H9 (cell line): Measurements from ENCODE around the gene KIF3B. TPM values are rescaled to one million over a fixed set of nuclear protein-coding genes. Genes with fewer than 3 reads are reported as not detected.

ENCODE experiments used
- DNase-seq: peaks from one replicate; pipeline ENCODE4 v3.0.0-alpha.2; 2017
- H2AFZ ChIP-seq: one replicate; pipeline ENCODE4 v1.6.1; 2013; ENCODE audit warnings: mild to moderate bottlenecking, low read length, control low read depth, moderate library complexity
- H2AK5ac ChIP-seq: 2 replicates; pipeline ENCODE4 v1.6.1; 2013; ENCODE audit warnings: low read length, control low read depth, mixed read lengths; ENCODE audit not compliant: insufficient read length
- H2BK120ac ChIP-seq: one replicate; pipeline ENCODE4 v1.6.1; 2013; ENCODE audit warnings: low read depth, mild to moderate bottlenecking, low read length, control low read depth, inconsistent platforms; ENCODE audit not compliant: poor library complexity, severe bottlenecking
- H2BK12ac ChIP-seq: 2 replicates; pipeline ENCODE4 v1.6.1; 2013; ENCODE audit warnings: low read length, control low read depth, mixed read lengths, low read depth; ENCODE audit not compliant: insufficient read length
- H2BK15ac ChIP-seq: 2 replicates; pipeline ENCODE4 v1.6.1; 2013; ENCODE audit warnings: low read depth, low read length, control low read depth
- H2BK20ac ChIP-seq: one replicate; pipeline ENCODE4 v1.6.1; 2013; ENCODE audit warnings: low read depth, mild to moderate bottlenecking, low read length, control low read depth, inconsistent platforms; ENCODE audit not compliant: poor library complexity, severe bottlenecking
- H2BK5ac ChIP-seq: 2 replicates; pipeline ENCODE4 v1.6.1; 2013; ENCODE audit warnings: low read length, control low read depth, mixed read lengths; ENCODE audit not compliant: insufficient read length
- H3K14ac ChIP-seq: 2 replicates; pipeline ENCODE4 v1.6.1; 2013; ENCODE audit warnings: low read length, control low read depth; ENCODE audit not compliant: insufficient read depth
- H3K18ac ChIP-seq: 2 replicates; pipeline ENCODE4 v1.6.1; 2013; ENCODE audit warnings: low read depth, mild to moderate bottlenecking, mixed read lengths, low read length, control low read depth; ENCODE audit not compliant: insufficient read length
- H3K23ac ChIP-seq: 2 replicates; pipeline ENCODE4 v1.6.1; 2013; ENCODE audit warnings: low read length, control low read depth, mixed read lengths, low read depth; ENCODE audit not compliant: insufficient read length
- H3K23me2 ChIP-seq: 2 replicates; pipeline ENCODE4 v1.6.1; 2013; ENCODE audit warnings: low read depth, mild to moderate bottlenecking, mixed read lengths, low read length, control low read depth; ENCODE audit not compliant: insufficient read length, poor library complexity, severe bottlenecking
- H3K27ac ChIP-seq: 2 replicates; pipeline ENCODE4 v1.5.1; 2013; ENCODE audit warnings: low read length, control low read depth, mixed read lengths, low read depth; ENCODE audit not compliant: insufficient read length
- H3K27me3 ChIP-seq: 2 replicates; pipeline ENCODE4 v1.6.1; 2013; ENCODE audit warnings: low read length, control low read depth, inconsistent platforms; ENCODE audit not compliant: insufficient read depth
- H3K4ac ChIP-seq: 2 replicates; pipeline ENCODE4 v1.6.1; 2013; ENCODE audit warnings: low read depth, mild to moderate bottlenecking, control low read depth, inconsistent platforms, low read length, moderate library complexity
- H3K4me1 ChIP-seq: 2 replicates; pipeline ENCODE4 v1.6.1; 2013; ENCODE audit warnings: low read length, control low read depth, inconsistent platforms; ENCODE audit not compliant: insufficient read depth
- H3K4me2 ChIP-seq: 2 replicates; pipeline ENCODE4 v1.6.1; 2013; ENCODE audit warnings: low read length, control low read depth, mixed read lengths; ENCODE audit not compliant: insufficient read length, insufficient read depth
- H3K56ac ChIP-seq: 2 replicates; pipeline ENCODE4 v1.6.1; 2013; ENCODE audit warnings: low read depth, mild to moderate bottlenecking, mixed read lengths, low read length, control low read depth; ENCODE audit not compliant: insufficient read length
- H3K79me1 ChIP-seq: 2 replicates; pipeline ENCODE4 v1.6.1; 2013; ENCODE audit warnings: low read depth, mild to moderate bottlenecking, moderate library complexity, low read length, control low read depth, inconsistent platforms; ENCODE audit not compliant: insufficient read depth, poor library complexity, severe bottlenecking
- H3K79me2 ChIP-seq: 2 replicates; pipeline ENCODE4 v1.6.1; 2013; ENCODE audit warnings: low read length, control low read depth, inconsistent platforms; ENCODE audit not compliant: insufficient read depth
- H3K9ac ChIP-seq: 2 replicates; pipeline ENCODE4 v1.6.1; 2013; ENCODE audit warnings: low read length, control low read depth, mixed read lengths; ENCODE audit not compliant: insufficient read length; ENCODE audit errors: extremely low read depth
- H3K9me3 ChIP-seq: one replicate; pipeline ENCODE4 v1.6.1; 2013; ENCODE audit warnings: low read depth, low read length, inconsistent platforms; ENCODE audit not compliant: control insufficient read depth
- H3T11ph ChIP-seq: one replicate; pipeline ENCODE4 v1.6.1; 2013; ENCODE audit warnings: mild to moderate bottlenecking, low read length, control low read depth, inconsistent platforms
- H4K20me1 ChIP-seq: one replicate; pipeline ENCODE4 v1.6.1; 2013; ENCODE audit not compliant: control insufficient read depth, insufficient read length, insufficient read depth
- H4K5ac ChIP-seq: 2 replicates; pipeline ENCODE4 v1.6.1; 2013; ENCODE audit warnings: low read depth, mild to moderate bottlenecking, mixed read lengths, low read length, control low read depth; ENCODE audit not compliant: insufficient read length
- H4K8ac ChIP-seq: replicated peaks from 2 replicates; pipeline ENCODE4 v1.6.1; 2013; ENCODE audit warnings: low read length, control low read depth, mixed read lengths, low read depth; ENCODE audit not compliant: insufficient read length
- H4K91ac ChIP-seq: 2 replicates; pipeline ENCODE4 v1.6.1; 2013; ENCODE audit warnings: low read depth, mild to moderate bottlenecking, moderate library complexity, mixed read lengths, low read length, control low read depth; ENCODE audit not compliant: insufficient read length
- H3K27ac Mint-ChIP-seq, 3 experiments: 2 replicates in 2 of 3; 3 replicates in 1 of 3; pipeline ENCODE4 v1.8.0; 2020 to 2021; ENCODE audit warnings: mixed read lengths in 3 of 3, mild to moderate bottlenecking in 1 of 3, moderate library complexity in 1 of 3
- H3K27me3 Mint-ChIP-seq: 2 replicates; pipeline ENCODE4 v1.8.0; 2021; ENCODE audit warnings: low read depth, mild to moderate bottlenecking, moderate library complexity, mixed read lengths
- H3K36me3 Mint-ChIP-seq, 3 experiments: 2 replicates in 2 of 3; 3 replicates in 1 of 3; pipeline ENCODE4 v1.8.0; 2020 to 2021; ENCODE audit warnings: low read depth in 3 of 3, mixed read lengths in 3 of 3; ENCODE audit not compliant: insufficient read depth in 1 of 3
- H3K4me1 Mint-ChIP-seq, 2 experiments: 2 replicates each; pipeline ENCODE4 v1.8.0; 2020; ENCODE audit warnings: mixed read lengths in 2 of 2
- H3K4me3 Mint-ChIP-seq, 2 experiments: 2 replicates in 1 of 2; 3 replicates in 1 of 2; pipeline ENCODE4 v1.8.0; 2020 to 2021; ENCODE audit warnings: mild to moderate bottlenecking in 2 of 2, mixed read lengths in 2 of 2, moderate library complexity in 1 of 2
- H3K9me3 Mint-ChIP-seq, 2 experiments: 2 replicates in 1 of 2; 3 replicates in 1 of 2; pipeline ENCODE4 v1.8.0; 2020; ENCODE audit warnings: mild to moderate bottlenecking in 2 of 2, mixed read lengths in 2 of 2, moderate library complexity in 1 of 2
- WGBS: extraction: QIAGEN DNeasy Blood & Tissue Kit; methylation state at CpG from one replicate; pipeline ENCODE4 v1.1.7; 2013; ENCODE audit warnings: missing lambda C conversion rate, low lambda C conversion rate, mixed read lengths; ENCODE audit not compliant: insufficient read length; ENCODE audit errors: extremely low coverage; 5-methylcytosine and 5-hydroxymethylcytosine counted together
- total RNA-seq: library from RNA; stranded (reverse); gene quantifications from 2 replicates; pipeline ENCODE4 v1.2.1, GENCODE V29; 2021
- TF ChIP-seq, protein P1 (sequence below): fragments of 200-600 bp; sonication (generic); conservative IDR thresholded peaks from 3 replicates; pipeline ENCODE4 v1.8.0; 2021; ENCODE audit warnings: antibody characterized with exemption, mild to moderate bottlenecking

The KIF3B gene
- total RNA-seq, 1 experiment from 2014 or later: 29.7 TPM

GRCh38 chr20:32285621-32286371, 8.3 kb downstream of the KIF3B start:
- no peak overlapping the region for H3K14ac ChIP-seq

More at GRCh38 chr20:32285621-32286371, 8.3 kb downstream of the KIF3B start:
- H4K91ac ChIP-seq: no peak overlapping the region
- H3K27ac ChIP-seq: no peak overlapping the region
- H3K9ac ChIP-seq: no peak overlapping the region
- DNase-seq: no peak
- no peaks in the 10 kb centered on the region for H3K4me1 ChIP-seq
- H4K5ac ChIP-seq: no peak overlapping the region
- no peak overlapping the region for H2AK5ac ChIP-seq
- H2BK20ac ChIP-seq: no peak overlapping the region
- no peak overlapping the region for H2BK5ac ChIP-seq
- no peak overlapping the region for H3T11ph ChIP-seq
- no peaks in the 10 kb centered on the region for H3K79me1 ChIP-seq
- H3K4ac ChIP-seq: no peak overlapping the region
- no peak overlapping the region for H3K4me2 ChIP-seq
- TF ChIP-seq, protein P1, sequence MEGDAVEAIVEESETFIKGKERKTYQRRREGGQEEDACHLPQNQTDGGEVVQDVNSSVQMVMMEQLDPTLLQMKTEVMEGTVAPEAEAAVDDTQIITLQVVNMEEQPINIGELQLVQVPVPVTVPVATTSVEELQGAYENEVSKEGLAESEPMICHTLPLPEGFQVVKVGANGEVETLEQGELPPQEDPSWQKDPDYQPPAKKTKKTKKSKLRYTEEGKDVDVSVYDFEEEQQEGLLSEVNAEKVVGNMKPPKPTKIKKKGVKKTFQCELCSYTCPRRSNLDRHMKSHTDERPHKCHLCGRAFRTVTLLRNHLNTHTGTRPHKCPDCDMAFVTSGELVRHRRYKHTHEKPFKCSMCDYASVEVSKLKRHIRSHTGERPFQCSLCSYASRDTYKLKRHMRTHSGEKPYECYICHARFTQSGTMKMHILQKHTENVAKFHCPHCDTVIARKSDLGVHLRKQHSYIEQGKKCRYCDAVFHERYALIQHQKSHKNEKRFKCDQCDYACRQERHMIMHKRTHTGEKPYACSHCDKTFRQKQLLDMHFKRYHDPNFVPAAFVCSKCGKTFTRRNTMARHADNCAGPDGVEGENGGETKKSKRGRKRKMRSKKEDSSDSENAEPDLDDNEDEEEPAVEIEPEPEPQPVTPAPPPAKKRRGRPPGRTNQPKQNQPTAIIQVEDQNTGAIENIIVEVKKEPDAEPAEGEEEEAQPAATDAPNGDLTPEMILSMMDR: no peak
- H4K8ac ChIP-seq: no peak overlapping the region
- no peak overlapping the region for H2BK120ac ChIP-seq
- H2AFZ ChIP-seq: no peak overlapping the region
- no peak overlapping the region for H3K18ac ChIP-seq
- H4K20me1 ChIP-seq: no peaks in the 10 kb centered on the region
- Mint-ChIP-seq H3K27ac (no peak overlapping the region), H3K36me3 (no peaks in the 10 kb centered on the region), H3K27me3 (no peaks in the 10 kb centered on the region), H3K9me3 (no peaks in the 10 kb centered on the region), H3K4me1 (peaks cover 3 to 4% of the 10 kb centered on the region in 2 experiments; a peak in 3 of 4 replicates), H3K4me3 (no peak overlapping the region)
- H3K56ac ChIP-seq: no peak overlapping the region
- H3K9me3 ChIP-seq: no peaks in the 10 kb centered on the region
- H2BK12ac ChIP-seq: no peak overlapping the region
- H2BK15ac ChIP-seq: no peak overlapping the region
- H3K23me2 ChIP-seq: no peaks in the 10 kb centered on the region
- no peaks in the 10 kb centered on the region for H3K79me2 ChIP-seq
- no peak overlapping the region for H3K23ac ChIP-seq
- no peaks in the 10 kb centered on the region for H3K27me3 ChIP-seq
- no CpG with 5 or more reads among the region's 4 CpGs for WGBS
